ENCODE data around the gene SYT3.
"Not testable (repeated sequence)": the region's sequence is repeated elsewhere in the genome, so short reads cannot be mapped to it uniquely, and the experiment has no call there.

The SYT3 gene

GRCh38 chr19:50590191-50590590 is 49.5 kb downstream of the SYT3 start:
- H3K4me3 ChIP-seq (ENCODE audit: low read depth, low read length) = no peak overlapping the region
- TF ChIP-seq CTCF (IDR thresholded peaks at IDR 0.05) = no peak
- H3K9me3 ChIP-seq (ENCODE audit: control insufficient read depth, low read length) = no peaks in the 10 kb centered on the region
- no peaks in the 10 kb centered on the region for H3K36me3 ChIP-seq (ENCODE audit: control insufficient read depth, insufficient read depth, low read length)
- H2AFZ ChIP-seq = no peak overlapping the region
- no peak overlapping the region for H3K27ac ChIP-seq
- no peak overlapping the region for H3K4me2 ChIP-seq (ENCODE audit: low read length)
- no peaks in the 10 kb centered on the region for H3K27me3 ChIP-seq (ENCODE audit: control insufficient read depth, insufficient read depth, low read length)
- H3K4me1 ChIP-seq = no peaks in the 10 kb centered on the region
- no peaks in the 10 kb centered on the region for H3K79me2 ChIP-seq
- no peak overlapping the region for H3K9ac ChIP-seq

GRCh38 chr19:50581795-50582660 is 57.7 kb downstream of the SYT3 start:
- H3K79me2 ChIP-seq; H3K4me3 ChIP-seq (ENCODE audit: low read depth, low read length); H3K9ac ChIP-seq; H3K9me3 ChIP-seq (ENCODE audit: control insufficient read depth, low read length); H3K27me3 ChIP-seq (ENCODE audit: control insufficient read depth, insufficient read depth, low read length); H3K4me1 ChIP-seq; H3K27ac ChIP-seq; H3K4me2 ChIP-seq (ENCODE audit: low read length); H2AFZ ChIP-seq; H3K36me3 ChIP-seq (ENCODE audit: control insufficient read depth, insufficient read depth, low read length): not testable (repeated sequence)

- Histone ChIP-seq H3K27me3 (ENCODE audit: control insufficient read depth, insufficient read depth, low read length) (no peaks in the 10 kb centered on the region), H3K4me1 (no peaks in the 10 kb centered on the region), H3K79me2 (no peaks in the 10 kb centered on the region), H3K4me2 (ENCODE audit: low read length) (no peak overlapping the region), H3K36me3 (ENCODE audit: control insufficient read depth, insufficient read depth, low read length) (no peaks in the 10 kb centered on the region), H2AFZ (no peak overlapping the region), H3K27ac (no peak overlapping the region), H3K4me3 (ENCODE audit: low read depth, low read length) (no peak overlapping the region), H3K9ac (no peak overlapping the region), H3K9me3 (ENCODE audit: control insufficient read depth, low read length) (no peaks in the 10 kb centered on the region)
- no peak for TF ChIP-seq CTCF (IDR thresholded peaks at IDR 0.05)
These were observed 58.6 kb downstream of the SYT3 start for GRCh38 chr19:50580970-50581634.

GRCh38 chr19:50580240-50580639 is 59.4 kb downstream of the SYT3 start:
- no peak for TF ChIP-seq CTCF (IDR thresholded peaks at IDR 0.05)
- Histone ChIP-seq H3K79me2 (no peaks in the 10 kb centered on the region), H3K36me3 (ENCODE audit: control insufficient read depth, insufficient read depth, low read length) (no peaks in the 10 kb centered on the region)

GRCh38 chr19:50576769-50577168 is 62.9 kb downstream of the SYT3 start:
- not testable (repeated sequence) for H3K79me2 ChIP-seq; H3K9ac ChIP-seq; H3K36me3 ChIP-seq (ENCODE audit: control insufficient read depth, insufficient read depth, low read length); H3K27ac ChIP-seq; H3K27me3 ChIP-seq (ENCODE audit: control insufficient read depth, insufficient read depth, low read length); H2AFZ ChIP-seq; H3K4me1 ChIP-seq; H3K4me2 ChIP-seq (ENCODE audit: low read length); H3K4me3 ChIP-seq (ENCODE audit: low read depth, low read length); H3K9me3 ChIP-seq (ENCODE audit: control insufficient read depth, low read length)

More at GRCh38 chr19:50580240-50580639, 59.4 kb downstream of the SYT3 start:
- Histone ChIP-seq H3K27me3 (ENCODE audit: control insufficient read depth, insufficient read depth, low read length) (no peaks in the 10 kb centered on the region), H3K4me1 (no peaks in the 10 kb centered on the region), H2AFZ (no peak overlapping the region), H3K4me2 (ENCODE audit: low read length) (no peak overlapping the region), H3K9me3 (ENCODE audit: control insufficient read depth, low read length) (no peaks in the 10 kb centered on the region), H3K4me3 (ENCODE audit: low read depth, low read length) (no peak overlapping the region), H3K27ac (no peak overlapping the region), H3K9ac (no peak overlapping the region)
